Measurements from ENCODE around the gene DNAJC11. TPM values are rescaled to one million over a fixed set of nuclear protein-coding genes. Genes with fewer than 3 reads are reported as not detected.

The DNAJC11 gene
- total RNA-seq, 1 experiment from 2014 or later, result 44.7 TPM

GRCh38 chr1:6625584-6626149, 75.9 kb downstream of the DNAJC11 start:
- DNase-seq (ENCODE audit: low read depth), result no peak

- peak; percentile 66 for DNase-seq (ENCODE audit: low read depth)
Measured at GRCh38 chr1:6624710-6625583, 76.7 kb downstream of the DNAJC11 start, which contains the start of gene THAP3. Gene THAP3 (plus strand): TSS chr1:6624868. CDS start chr1:6625219, 351 bp downstream.

- no peak for DNase-seq (ENCODE audit: low read depth)
Measured at GRCh38 chr1:6623269-6623965, 78.2 kb downstream of the DNAJC11 start.

- DNase-seq (ENCODE audit: low read depth), result no peak
Measured at GRCh38 chr1:6622396-6623152, 79.0 kb downstream of the DNAJC11 start.

GRCh38 chr1:6621429-6622391, 79.9 kb downstream of the DNAJC11 start:
- no peak for DNase-seq (ENCODE audit: low read depth)

- no peak for DNase-seq (ENCODE audit: low read depth)
Measured at GRCh38 chr1:6619045-6619444, 82.6 kb downstream of the DNAJC11 start.

GRCh38 chr1:6614929-6615785, 86.5 kb downstream of the DNAJC11 start:
- DNase-seq (ENCODE audit: low read depth), result no peak

GRCh38 chr1:6614019-6614928, 87.3 kb downstream of the DNAJC11 start:
- DNase-seq (ENCODE audit: low read depth), result no peak

- DNase-seq (ENCODE audit: low read depth), result peak; percentile 98
Measured at GRCh38 chr1:6613361-6614018, 88.1 kb downstream of the DNAJC11 start, which contains the start of gene PHF13. Gene PHF13 (plus strand): TSS chr1:6613731. CDS start chr1:6614067, 336 bp downstream.

- peak; percentile 50 for DNase-seq (ENCODE audit: low read depth)
Measured at GRCh38 chr1:6612641-6613360, 88.8 kb downstream of the DNAJC11 start.

- no peak for DNase-seq (ENCODE audit: low read depth)
Measured at GRCh38 chr1:6603915-6604558, 97.6 kb downstream of the DNAJC11 start.

GRCh38 chr1:6603238-6603914, 98.2 kb downstream of the DNAJC11 start:
- DNase-seq (ENCODE audit: low read depth), result peak; percentile 76

GRCh38 chr1:6602669-6603237, 98.9 kb downstream of the DNAJC11 start, which contains the start of gene KLHL21:
Gene KLHL21 (minus strand): TSS chr1:6602869. CDS start chr1:6602817, 52 bp downstream.
- peak; percentile 81 for DNase-seq (ENCODE audit: low read depth)

- no peak for DNase-seq (ENCODE audit: low read depth)
Measured at GRCh38 chr1:6601923-6602668, 99.5 kb downstream of the DNAJC11 start.
